Ovary (tissue), 9 donors: ENCODE results near the gene CPEB4. TPM values are rescaled to one million over a fixed set of nuclear protein-coding genes. Genes with fewer than 3 reads are reported as not detected.

ENCODE experiments used
- DNase-seq, 5 donors: peaks; one replicate each; pipeline ENCODE4 v3.0.0-alpha.2; 2019 to 2020
- H3K27ac ChIP-seq, 2 donors: fragments of 200-600 bp; one replicate each; pipeline versions ENCODE4 v1.5.1 to v1.8.0; 2019 to 2022
- H3K27me3 ChIP-seq: fragments of 200-600 bp; one replicate; pipeline ENCODE4 v1.8.0; 2022
- H3K36me3 ChIP-seq: fragments of 200-600 bp; sonication (generic); one replicate; pipeline ENCODE4 v1.5.1; 2019
- H3K4me1 ChIP-seq: one replicate; pipeline ENCODE4 v1.8.1; 2013; ENCODE audit warnings: mild to moderate bottlenecking, moderate library complexity; ENCODE audit not compliant: insufficient read depth
- H3K4me3 ChIP-seq: fragments of 200-600 bp; sonication (generic); one replicate; pipeline ENCODE4 v1.5.1; 2017
- H3K9me3 ChIP-seq, 2 donors: fragments of 200-600 bp in 1 of 2; sonication (generic) in 1 of 2; one replicate each; pipeline versions ENCODE4 v1.5.1 to v1.8.1; 2013 to 2019; ENCODE audit warnings: mild to moderate bottlenecking in 1 of 2, moderate library complexity in 1 of 2
- EP300 ChIP-seq: sonication (generic); formaldehyde crosslinking; IDR thresholded peaks from one replicate; pipeline ENCODE4 v1.6.1; 2017; ENCODE audit warnings: antibody characterized with exemption
- POLR2A ChIP-seq: fragments of 450-650 bp; IDR thresholded peaks from one replicate; pipeline ENCODE4 v1.6.1; 2017; ENCODE audit warnings: antibody characterized with exemption, mild to moderate bottlenecking, moderate library complexity
- WGBS, 3 donors: extraction: QIAGEN DNeasy Blood & Tissue Kit in 1 of 3; methylation state at CpG; one replicate each; pipeline versions ENCODE4 v1.1.5 to v1.1.7; 2013 to 2017; 5-methylcytosine and 5-hydroxymethylcytosine counted together
- intact Hi-C, 4 donors: fragments of 100-400 bp; cut with DNase I; formaldehyde crosslinking; loops; one replicate each; pipeline versions ENCODE4 v1.11.0 to v1.15.1; 2022 to 2023
- polyA plus RNA-seq, 2 donors: library from polyadenylated mRNA; stranded (reverse); fragments of 200-250 nt in 1 of 2; fragments of 350-450 nt in 1 of 2; fragmentation: Illumina TruSeq in 1 of 2; extraction: RNeasy Lipid Tissue Mini Kit (QIAGEN cat#74804) in 1 of 2; gene quantifications; one replicate each; pipeline ENCODE4 v1.2.3, GENCODE V29; 2013 to 2014
- total RNA-seq, 7 donors: library from RNA; depleted of rRNA in 2 of 7; stranded (reverse); fragments of >200 nt in 2 of 7; fragmentation: NEBNext Ultra II Directional in 3 of 7; extraction: Animal tissue kit (Norgen Biotek cat#: 25700) in 3 of 7; gene quantifications; one replicate each; pipeline versions ENCODE4 v1.1.0 to v1.2.4, GENCODE V29; 2016 to 2023
- TF ChIP-seq, protein P1 (sequence below), 3 donors: fragments of 450-650 bp in 2 of 3; fragments of 200-600 bp in 1 of 3; IDR thresholded peaks; one replicate each; pipeline versions ENCODE4 v1.5.1 to v1.8.0; 2016 to 2022; ENCODE audit warnings: antibody characterized with exemption in 3 of 3, mild to moderate bottlenecking in 1 of 3
- donor health status: DM: no; HTN: no; CAD: no; lungs with moderate emphysema.
- donor health status: DM: no; HTN: no; CAD: no.
- donor health status: Bipolar disorder and iron deficiency.
- donor health status: DM: yes; HTN: yes; CAD: no.
- donor health status: DM: no; HTN: no; CAD: no.
- donor health status: DM: yes; HTN: yes; CAD: no.

CPEB4 gene
- total and polyA plus RNA-seq, 9 donors, result 7.2 to 50.1 (median 23.2) TPM

DNA sequence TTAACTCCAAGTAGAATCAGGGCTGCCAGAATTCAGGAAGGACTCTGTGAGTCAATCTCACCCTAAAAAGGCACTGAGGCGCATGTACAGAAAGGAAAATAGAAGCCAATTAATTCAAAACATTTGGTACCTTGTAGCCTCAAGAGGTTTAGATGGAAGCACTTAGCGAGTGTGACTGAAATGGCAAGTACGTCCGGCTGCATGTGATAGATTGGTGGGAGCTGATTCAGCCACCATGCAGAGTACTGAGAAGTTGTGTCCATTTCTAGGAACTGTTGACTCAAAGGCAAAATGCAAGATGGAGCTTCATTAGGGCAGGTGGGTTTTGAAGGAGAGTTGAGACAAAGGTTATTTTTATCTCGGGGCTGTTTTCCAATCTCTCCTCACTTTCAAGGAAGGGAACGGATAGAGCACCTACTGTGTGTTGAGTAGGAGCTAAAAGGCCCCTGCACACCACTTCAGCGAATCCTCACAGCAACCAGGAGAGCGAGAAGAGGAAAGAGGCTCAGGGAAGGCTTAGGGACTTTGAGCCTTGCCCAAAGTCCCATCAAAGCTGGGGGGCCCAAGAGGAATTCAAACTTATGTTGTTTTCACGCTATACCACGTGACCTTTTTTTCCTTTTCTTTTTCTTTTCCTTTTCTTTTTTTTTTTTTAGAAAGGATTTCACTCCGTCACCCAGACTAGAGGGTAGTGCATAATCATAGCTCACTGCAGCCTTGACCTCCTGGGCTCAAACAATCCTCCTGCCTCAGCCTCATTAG is 34.6 kb upstream of the CPEB4 start:
- no peak overlapping the region for H3K27ac ChIP-seq
- intact Hi-C loops, result no loop called here

DNA sequence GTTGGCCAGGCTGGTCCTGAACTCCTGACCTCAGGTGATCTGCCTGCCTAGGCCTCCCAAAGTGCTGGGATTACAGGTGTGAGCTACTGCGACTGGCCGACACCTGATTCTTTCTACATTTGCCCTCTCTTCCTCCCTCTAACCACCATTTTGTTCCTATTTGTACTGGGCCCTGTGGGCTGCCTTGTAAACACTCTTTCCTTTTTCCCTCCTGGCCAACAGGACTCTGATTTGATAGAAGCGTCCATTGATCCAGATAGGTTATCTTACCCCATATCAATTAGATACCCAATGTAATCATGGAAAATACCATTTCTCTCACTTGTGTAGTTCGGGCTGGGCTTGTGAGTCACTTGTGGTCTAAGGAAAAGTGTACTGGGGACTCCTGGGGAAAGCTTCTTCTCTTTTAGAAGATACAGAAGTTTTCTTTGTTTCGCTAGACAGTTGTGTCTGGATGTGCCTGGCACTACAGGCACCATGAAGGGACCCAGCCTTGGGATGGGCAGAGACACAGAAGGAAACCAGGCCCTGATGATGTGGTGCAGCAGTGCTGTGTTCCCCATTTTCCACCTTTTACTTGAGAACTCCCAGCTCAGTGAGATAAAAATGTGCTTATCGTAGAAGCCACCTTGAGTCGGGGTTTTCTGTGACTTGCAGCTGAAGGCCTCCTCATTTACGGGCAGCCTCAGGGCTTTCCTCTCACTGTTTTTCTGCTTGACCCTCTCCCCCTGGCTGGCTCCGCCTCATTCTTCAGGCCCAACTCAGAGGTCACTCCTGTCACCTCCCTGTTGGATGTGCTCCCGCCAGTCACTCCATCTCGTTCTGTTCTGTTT is 32.8 kb upstream of the CPEB4 start:
- H3K36me3 ChIP-seq, result no peaks in the 10 kb centered on the region
- no peak overlapping the region for H3K4me3 ChIP-seq
- no peaks in the 10 kb centered on the region for H3K9me3 ChIP-seq
- no peak for TF ChIP-seq POLR2A
- TF ChIP-seq, protein P1, sequence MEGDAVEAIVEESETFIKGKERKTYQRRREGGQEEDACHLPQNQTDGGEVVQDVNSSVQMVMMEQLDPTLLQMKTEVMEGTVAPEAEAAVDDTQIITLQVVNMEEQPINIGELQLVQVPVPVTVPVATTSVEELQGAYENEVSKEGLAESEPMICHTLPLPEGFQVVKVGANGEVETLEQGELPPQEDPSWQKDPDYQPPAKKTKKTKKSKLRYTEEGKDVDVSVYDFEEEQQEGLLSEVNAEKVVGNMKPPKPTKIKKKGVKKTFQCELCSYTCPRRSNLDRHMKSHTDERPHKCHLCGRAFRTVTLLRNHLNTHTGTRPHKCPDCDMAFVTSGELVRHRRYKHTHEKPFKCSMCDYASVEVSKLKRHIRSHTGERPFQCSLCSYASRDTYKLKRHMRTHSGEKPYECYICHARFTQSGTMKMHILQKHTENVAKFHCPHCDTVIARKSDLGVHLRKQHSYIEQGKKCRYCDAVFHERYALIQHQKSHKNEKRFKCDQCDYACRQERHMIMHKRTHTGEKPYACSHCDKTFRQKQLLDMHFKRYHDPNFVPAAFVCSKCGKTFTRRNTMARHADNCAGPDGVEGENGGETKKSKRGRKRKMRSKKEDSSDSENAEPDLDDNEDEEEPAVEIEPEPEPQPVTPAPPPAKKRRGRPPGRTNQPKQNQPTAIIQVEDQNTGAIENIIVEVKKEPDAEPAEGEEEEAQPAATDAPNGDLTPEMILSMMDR (IDR thresholded peaks at IDR 0.05), result no peak
- TF ChIP-seq EP300, result no peak
- intact Hi-C loops, result no loop called here
- H3K4me1 ChIP-seq, result peaks cover 9% of the 10 kb centered on the region
- DNase-seq, result no peak
- no peaks in the 10 kb centered on the region for H3K27me3 ChIP-seq
- H3K27ac ChIP-seq, result no peak overlapping the region
- 77 to 96% (median 88%) methylated on average over 11 of the region's 11 CpGs for WGBS, 3 donors

More for the DNA sequence above, 34.6 kb upstream of the CPEB4 start:
- Histone ChIP-seq H3K9me3 (no peaks in the 10 kb centered on the region), H3K36me3 (no peaks in the 10 kb centered on the region), H3K4me1 (no peaks in the 10 kb centered on the region), H3K4me3 (no peak overlapping the region), H3K27me3 (no peaks in the 10 kb centered on the region)
- no peak for DNase-seq
- no peak for TF ChIP-seq EP300
- TF ChIP-seq POLR2A, result no peak
- TF ChIP-seq, protein P1 (IDR thresholded peaks at IDR 0.05), result no peak
- 92 to 94% (median 93%) methylated on average over 11 of the region's 11 CpGs for WGBS, 3 donors

DNA sequence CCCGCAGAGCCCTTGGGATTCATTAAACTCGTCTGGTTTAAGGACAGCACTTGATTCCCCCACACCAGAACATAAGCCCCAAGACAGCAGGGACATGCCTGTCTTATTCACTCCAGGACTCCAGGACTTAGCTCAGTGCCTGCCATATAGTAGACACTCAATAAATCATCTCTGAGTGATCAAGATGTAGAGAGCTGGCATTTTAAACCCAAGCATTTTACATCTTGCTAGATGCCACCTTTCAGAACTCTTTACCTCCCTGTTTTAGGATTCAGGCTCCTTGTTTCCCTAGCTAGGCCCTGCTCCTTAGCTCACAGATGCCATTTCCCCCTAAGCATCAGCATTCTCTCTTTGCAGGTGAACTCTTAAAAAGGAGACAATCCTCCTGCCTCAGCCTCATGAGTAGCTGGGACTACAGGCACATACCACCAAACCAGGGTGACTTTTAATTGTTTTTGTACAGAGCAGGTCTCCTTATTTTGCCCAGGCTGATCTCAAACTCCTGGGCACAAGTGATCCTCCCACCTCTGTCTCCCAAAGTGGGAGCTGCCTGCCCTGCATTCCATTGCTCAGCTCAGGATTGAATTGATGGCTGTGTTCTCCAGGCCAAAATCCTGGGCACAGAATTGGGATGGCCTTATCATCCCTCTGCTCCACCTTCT is 32.0 kb upstream of the CPEB4 start:
- intact Hi-C loops, result no loop called here
- Histone ChIP-seq H3K4me3 (no peak overlapping the region), H3K27ac (no peak overlapping the region), H3K36me3 (no peaks in the 10 kb centered on the region), H3K9me3 (no peaks in the 10 kb centered on the region), H3K27me3 (no peaks in the 10 kb centered on the region), H3K4me1 (peaks cover 13% of the 10 kb centered on the region)
- TF ChIP-seq POLR2A, result no peak
- TF ChIP-seq, protein P1 (IDR thresholded peaks at IDR 0.05), result no peak
- no peak for TF ChIP-seq EP300
- no peak for DNase-seq
- WGBS, 3 donors, result 90 to 94% (median 93%) methylated on average over 2 of the region's 2 CpGs

DNA sequence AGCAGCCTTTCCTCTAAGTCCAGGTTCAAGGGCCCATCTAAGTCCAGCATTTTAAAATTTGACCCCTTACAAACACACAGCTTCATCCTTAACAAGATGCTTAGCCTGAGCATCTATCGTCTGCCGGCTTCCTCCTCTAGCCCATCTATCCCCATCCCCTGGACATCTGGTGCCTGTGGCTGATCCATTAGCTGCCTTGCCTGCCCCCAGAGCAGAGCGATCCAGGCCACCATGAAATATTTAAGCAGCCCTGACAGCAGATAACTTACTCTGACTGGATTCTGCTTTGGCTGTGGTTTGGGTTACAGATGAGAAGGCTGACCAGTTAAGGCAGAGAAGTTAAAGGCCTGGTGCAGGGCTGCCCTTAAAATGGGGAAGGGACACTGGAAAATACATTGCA is 30.9 kb upstream of the CPEB4 start:
- 92 to 94% (median 93%) methylated on average over 3 of the region's 3 CpGs for WGBS, 3 donors

More for the DNA sequence above, 30.9 kb upstream of the CPEB4 start:
- Histone ChIP-seq H3K9me3 (no peaks in the 10 kb centered on the region), H3K36me3 (no peaks in the 10 kb centered on the region), H3K27me3 (no peaks in the 10 kb centered on the region), H3K4me3 (no peak overlapping the region), H3K27ac (no peak overlapping the region), H3K4me1 (peaks cover 13% of the 10 kb centered on the region)
- DNase-seq, result no peak
- TF ChIP-seq EP300 (no peak), POLR2A (no peak)
- TF ChIP-seq, protein P1 (IDR thresholded peaks at IDR 0.05), result no peak
- intact Hi-C loops, result no loop called here
